GM10248 (cell line): Measurements from ENCODE around the gene KLHL17.

Experiments
- CTCF ChIA-PET: fragments of 300-600 bp; sonication (Branson Sonifier 250); formaldehyde crosslinking; extraction: SDS; loops from one replicate; lab custom pipeline; 2021; ENCODE audit warnings: antibody characterized with exemption; lab: Yijun Ruan, JAX
- POLR2A ChIA-PET: fragments of 350-650 bp; sonication (Branson Sonifier 250); formaldehyde crosslinking; extraction: SDS; loops from one replicate; lab custom pipeline; 2020; ENCODE audit warnings: antibody characterized with exemption; lab: Yijun Ruan, JAX
- DNase-seq: peaks from one replicate; pipeline ENCODE4 v3.0.0; 2012; ENCODE audit errors: extremely low spot score
- CTCF ChIP-seq: IDR thresholded peaks from 2 replicates; pipeline ENCODE4 v1.5.1; 2012; ENCODE audit warnings: mild to moderate bottlenecking, low read depth; ENCODE audit errors: extremely low read depth, missing control alignments, control extremely low read depth

KLHL17 gene

GRCh38 chr1:917466-918091, 42.8 kb upstream of the KLHL17 start:
- TF ChIP-seq CTCF: no peak
- DNase-seq: no peak
- POLR2A ChIA-PET: no interaction called here
- CTCF ChIA-PET: interaction anchor here (1.1 to 3.1 kb wide), 2 partner anchors 12 to 21 kb away, joined by 4 to 11 read pairs; no protein-coding TSS in a partner anchor

- no peak for DNase-seq
- ChIA-PET POLR2A (no interaction called here), CTCF (interaction anchor here (3.1 kb wide), 1 partner anchor 13 kb away, joined by 11 read pairs; no protein-coding TSS in a partner anchor)
- TF ChIP-seq CTCF: no peak
These were observed 42.0 kb upstream of the KLHL17 start for GRCh38 chr1:918353-918752.

GRCh38 chr1:918843-919242, 41.5 kb upstream of the KLHL17 start:
- ChIA-PET POLR2A (no interaction called here), CTCF (interaction anchor here (3.1 kb wide), 1 partner anchor 14 kb away, joined by 11 read pairs; no protein-coding TSS in a partner anchor)
- DNase-seq: no peak
- TF ChIP-seq CTCF: no peak

- ChIA-PET CTCF (interaction anchor here (3.1 kb wide), 1 partner anchor 14 kb away, joined by 11 read pairs; no protein-coding TSS in a partner anchor), POLR2A (no interaction called here)
- TF ChIP-seq CTCF: no peak
- DNase-seq: no peak
These were observed 41.0 kb upstream of the KLHL17 start for GRCh38 chr1:919271-919872.

GRCh38 chr1:920010-920409, 40.4 kb upstream of the KLHL17 start:
- ChIA-PET CTCF (no interaction called here), POLR2A (no interaction called here)
- DNase-seq: no peak
- TF ChIP-seq CTCF: no peak

GRCh38 chr1:920521-920920, 39.9 kb upstream of the KLHL17 start:
- ChIA-PET POLR2A (no interaction called here), CTCF (no interaction called here)
- no peak for DNase-seq
- TF ChIP-seq CTCF: no peak
